Measurements from ENCODE around the gene PITX2.

DNA sequence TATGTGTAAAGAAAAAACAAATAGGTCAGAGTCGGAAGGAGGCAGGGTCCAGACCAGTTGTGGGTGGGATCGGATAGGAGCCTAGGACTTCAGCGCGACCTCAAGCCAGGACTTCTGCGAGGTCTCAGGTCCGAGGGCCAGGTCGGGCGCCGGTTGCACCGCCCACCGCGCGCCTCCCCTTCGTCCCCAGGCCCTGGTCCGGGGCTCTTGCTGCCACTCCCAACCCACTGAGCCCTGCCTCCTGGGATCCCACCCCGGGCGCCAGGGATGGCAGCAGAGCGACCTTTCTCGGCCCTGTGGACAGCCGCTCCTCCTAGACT is 12.3 kb downstream of the PITX2 start:
- TF ChIP-seq, protein P1, sequence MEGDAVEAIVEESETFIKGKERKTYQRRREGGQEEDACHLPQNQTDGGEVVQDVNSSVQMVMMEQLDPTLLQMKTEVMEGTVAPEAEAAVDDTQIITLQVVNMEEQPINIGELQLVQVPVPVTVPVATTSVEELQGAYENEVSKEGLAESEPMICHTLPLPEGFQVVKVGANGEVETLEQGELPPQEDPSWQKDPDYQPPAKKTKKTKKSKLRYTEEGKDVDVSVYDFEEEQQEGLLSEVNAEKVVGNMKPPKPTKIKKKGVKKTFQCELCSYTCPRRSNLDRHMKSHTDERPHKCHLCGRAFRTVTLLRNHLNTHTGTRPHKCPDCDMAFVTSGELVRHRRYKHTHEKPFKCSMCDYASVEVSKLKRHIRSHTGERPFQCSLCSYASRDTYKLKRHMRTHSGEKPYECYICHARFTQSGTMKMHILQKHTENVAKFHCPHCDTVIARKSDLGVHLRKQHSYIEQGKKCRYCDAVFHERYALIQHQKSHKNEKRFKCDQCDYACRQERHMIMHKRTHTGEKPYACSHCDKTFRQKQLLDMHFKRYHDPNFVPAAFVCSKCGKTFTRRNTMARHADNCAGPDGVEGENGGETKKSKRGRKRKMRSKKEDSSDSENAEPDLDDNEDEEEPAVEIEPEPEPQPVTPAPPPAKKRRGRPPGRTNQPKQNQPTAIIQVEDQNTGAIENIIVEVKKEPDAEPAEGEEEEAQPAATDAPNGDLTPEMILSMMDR (IDR thresholded peaks at IDR 0.05), result no peak
- no peak for TF ChIP-seq EP300 (IDR thresholded peaks at IDR 0.05)
